GM19238 (cell line): ENCODE data around the gene CEP120.
"Not testable (repeated sequence)": the region's sequence is repeated elsewhere in the genome, so short reads cannot be mapped to it uniquely, and the experiment has no call there.

ENCODE experiments used
- DNase-seq: peaks from one replicate; pipeline ENCODE4 v3.0.0; 2011; ENCODE audit warnings: low spot score; ENCODE audit not compliant: insufficient read length

Gene CEP120

GRCh38 chr5:123423278-123424149 lies at the start of gene CEP120:
Gene CEP120 (minus strand): TSS chr5:123423403. CDS start chr5:123422998, 405 bp downstream.
- DNase-seq: peak; percentile 89

DNA sequence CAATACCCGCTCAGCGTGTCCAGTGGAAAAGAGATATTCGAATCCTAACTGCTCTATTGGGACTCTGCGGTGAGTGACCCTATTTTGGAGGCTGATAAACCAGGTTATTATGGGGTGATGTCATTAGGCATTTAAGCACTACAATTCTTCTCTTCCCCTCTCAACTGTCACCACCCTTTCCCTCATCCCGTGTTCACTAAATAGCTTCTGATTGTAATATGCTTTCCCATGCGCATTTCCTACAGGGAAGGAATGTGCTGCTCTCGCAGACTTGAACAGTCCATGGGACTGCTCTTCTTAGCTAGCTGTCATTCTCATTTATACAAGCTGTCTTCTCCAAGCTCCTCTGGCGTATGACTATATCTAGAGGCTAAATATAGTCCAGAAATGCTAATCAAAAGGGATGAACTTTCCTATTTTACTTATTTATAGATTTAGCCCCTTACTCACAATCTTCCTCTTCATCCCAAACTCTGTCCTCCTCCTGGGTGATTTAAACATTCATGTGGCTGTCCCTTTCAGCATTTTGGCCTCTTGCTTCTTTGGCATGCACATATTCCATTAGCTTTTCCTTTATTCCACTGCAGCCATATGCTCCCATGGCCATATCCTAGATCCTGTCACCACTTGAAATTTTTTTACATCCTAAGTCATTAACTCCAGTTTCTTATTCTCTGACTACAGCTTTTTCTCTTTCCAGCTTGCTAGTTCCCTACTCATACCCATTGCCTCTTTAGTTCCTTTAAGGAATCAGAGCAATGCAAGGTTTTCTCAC lies 49.1 kb upstream of the CEP120 start:
- DNase-seq: no peak

- no peak for DNase-seq
Measured at GRCh38 chr5:123471385-123471784, 48.2 kb upstream of the CEP120 start.

- not testable (repeated sequence) for DNase-seq
Measured at GRCh38 chr5:123466839-123467238, 43.6 kb upstream of the CEP120 start.

DNA sequence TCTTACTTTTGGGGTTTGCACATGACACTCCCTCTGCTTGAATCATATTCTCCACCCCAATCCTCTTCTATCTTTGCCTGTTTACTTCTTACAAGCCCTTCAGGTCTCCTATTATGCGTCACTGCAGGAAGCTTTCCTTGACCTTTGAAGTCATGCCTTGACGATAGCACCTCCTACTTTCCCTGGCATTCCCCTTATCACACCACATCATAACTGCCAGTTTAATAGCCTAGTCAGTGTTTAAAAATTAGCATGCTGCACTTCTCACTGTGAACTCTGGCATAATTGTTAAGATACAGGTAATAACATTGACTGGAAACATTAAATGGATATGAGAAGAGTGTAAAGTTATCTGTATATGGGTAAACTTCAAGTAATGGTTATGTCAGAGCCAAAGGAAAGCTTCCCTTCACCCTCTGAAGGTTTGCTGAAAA lies 37.1 kb upstream of the CEP120 start:
- no peak for DNase-seq

GRCh38 chr5:123458994-123459393 lies 35.8 kb upstream of the CEP120 start:
- not testable (repeated sequence) for DNase-seq

- DNase-seq: no peak
Measured at GRCh38 chr5:123456242-123456641, 33.0 kb upstream of the CEP120 start.

- no peak for DNase-seq
Measured at GRCh38 chr5:123455640-123456039, 32.4 kb upstream of the CEP120 start.

DNA sequence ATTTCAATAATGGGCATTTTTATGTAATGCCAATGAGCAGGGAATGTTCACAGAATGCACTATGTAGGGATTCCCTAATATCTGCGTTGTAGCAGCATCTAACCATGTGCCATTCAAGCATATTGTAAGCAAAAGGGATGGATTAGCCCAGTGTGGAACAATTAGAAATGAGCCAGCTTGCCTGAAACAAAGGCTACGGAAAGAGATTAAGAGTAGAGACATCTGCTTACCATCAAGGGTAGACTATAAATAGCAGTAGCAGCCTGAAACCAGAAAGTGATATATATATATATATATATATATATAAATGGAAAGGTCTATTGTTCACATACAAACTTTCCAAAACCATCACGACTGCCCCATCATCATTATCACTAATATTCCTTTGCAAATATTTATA lies 31.9 kb upstream of the CEP120 start:
- DNase-seq: no peak

DNA sequence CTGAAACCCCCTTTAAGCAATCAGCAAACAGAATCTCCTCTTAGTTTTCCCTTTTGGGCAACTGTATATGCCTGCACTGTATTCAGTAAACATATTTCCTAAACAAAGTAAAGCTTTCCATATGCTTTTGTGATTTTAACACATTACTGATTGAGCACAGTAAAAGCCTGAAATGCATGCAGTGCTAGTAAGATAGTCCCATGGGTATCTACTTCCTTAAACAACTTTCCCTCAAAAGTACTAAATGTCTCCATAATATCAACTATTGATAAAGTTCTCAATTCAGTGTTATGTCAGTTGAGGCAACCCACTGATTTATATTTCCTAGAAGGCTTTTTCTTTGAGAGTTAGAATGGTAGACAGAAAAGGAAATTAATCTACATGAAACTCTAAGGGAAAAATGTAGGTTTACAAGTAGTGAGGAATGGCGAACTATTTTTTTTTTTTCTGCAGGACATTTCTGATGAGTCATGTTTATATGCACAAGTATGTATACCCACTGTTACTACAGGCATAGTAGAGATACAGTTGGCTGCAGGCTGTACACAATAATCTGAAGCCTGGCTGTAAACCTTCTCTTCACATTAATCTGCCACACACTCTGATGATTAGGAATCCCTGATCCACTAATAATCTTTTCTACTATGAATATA lies 31.2 kb upstream of the CEP120 start:
- no peak for DNase-seq

DNA sequence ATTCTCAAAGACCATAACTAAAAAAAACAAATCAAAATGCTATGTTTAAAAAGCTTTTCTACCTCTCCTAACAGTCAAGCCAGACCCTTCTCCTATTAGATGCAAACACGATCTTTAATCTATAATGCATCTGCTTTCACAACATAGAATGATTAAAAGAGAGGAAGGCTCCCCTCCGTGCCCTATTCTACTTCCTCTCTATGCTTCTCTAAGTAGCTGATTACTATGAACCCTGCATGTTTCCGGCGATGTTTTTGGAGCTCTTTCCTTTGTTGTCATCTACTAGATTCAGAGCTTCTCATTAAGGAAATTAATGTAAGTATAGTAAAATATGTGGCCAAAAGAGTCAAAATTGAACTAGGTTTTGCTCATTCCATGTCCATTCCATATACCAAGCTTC lies 29.2 kb upstream of the CEP120 start:
- no peak for DNase-seq

DNA sequence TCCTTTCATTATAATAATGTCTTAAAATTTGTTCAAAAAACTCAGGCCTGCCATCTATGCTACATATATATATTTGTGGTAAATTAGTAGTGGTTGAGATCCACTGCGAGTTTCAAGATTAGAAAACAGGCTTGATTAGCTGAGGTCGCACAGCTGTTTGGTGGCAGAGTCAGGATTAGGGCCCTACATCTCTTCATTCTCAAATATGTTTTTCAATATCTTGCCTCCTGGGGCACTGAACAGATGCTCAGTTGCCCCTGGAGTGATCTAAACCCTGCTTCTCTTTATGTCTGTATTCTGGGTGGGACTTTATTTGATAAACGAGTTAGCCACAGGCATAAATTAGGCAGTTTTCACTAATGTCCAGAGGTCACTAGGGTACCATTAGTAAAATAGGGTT lies 27.8 kb upstream of the CEP120 start:
- DNase-seq: no peak

- no peak for DNase-seq
Measured at GRCh38 chr5:123450640-123451039, 27.4 kb upstream of the CEP120 start.

DNA sequence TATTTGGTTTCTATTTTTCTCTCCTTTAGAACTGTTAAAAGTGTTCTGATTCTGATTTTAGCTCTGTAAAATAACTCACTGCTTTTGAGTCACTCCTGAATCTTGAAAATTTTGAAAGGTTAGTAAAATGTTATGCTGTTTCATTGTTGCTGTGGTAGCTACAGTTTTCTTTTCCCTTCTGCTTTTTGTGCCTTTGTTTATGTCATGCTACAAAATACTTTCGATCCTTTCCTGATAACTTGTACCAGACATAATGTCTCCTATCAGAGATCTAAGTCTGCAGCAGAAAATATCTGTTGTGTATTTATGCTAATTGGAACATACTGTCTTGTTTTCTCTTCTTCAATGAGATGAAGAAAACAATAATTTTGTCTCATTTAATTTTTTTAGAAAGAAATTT lies 26.9 kb upstream of the CEP120 start:
- DNase-seq: no peak

GRCh38 chr5:123449424-123449974 lies 26.3 kb upstream of the CEP120 start:
- DNase-seq: no peak

DNA sequence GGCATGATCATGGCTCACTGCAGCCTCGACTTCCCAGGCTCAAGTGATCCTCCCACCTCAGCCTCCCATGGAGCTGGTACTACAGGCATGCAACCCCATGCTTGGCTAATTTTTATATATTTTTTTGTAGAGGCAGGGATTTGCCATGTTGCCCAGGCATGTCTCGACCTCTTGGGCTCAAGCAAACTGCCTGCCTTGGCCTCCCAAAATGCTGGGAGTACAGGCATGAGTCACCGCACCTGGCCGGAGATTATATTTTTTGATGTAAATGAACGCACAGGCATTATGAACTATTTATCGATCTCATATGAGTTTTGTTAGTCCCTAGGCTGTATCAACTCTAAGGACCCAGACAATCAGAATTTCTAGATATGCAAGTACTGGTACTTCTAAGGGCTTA lies 25.5 kb upstream of the CEP120 start:
- no peak for DNase-seq

DNA sequence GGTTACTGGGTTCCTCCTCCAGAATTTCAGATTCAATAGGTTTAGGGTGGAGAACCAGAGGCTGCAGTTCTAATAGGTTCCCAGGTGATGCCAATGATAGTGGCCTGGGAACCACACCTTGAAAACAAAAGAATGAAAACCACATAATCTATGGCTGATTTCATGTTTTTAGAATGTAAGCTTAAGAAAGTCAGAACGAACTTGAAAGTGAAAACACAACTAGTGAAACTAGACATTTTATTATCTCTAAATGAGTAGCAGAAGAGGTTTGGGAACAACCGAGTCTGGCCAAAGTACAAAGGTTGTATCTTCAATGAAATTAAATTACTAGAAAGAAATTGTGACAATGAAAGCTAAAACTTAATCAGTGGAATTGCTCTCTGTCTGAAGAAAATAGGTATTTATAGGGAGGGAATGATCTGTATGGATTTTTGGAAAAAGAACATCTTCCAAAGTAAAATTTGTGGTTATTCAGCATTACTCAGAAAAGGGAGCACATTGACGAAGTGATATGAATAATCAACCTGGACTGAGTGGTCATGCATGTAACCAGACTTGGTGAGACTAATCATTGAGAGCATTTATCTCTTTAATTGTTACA lies 24.9 kb upstream of the CEP120 start:
- no peak for DNase-seq

DNA sequence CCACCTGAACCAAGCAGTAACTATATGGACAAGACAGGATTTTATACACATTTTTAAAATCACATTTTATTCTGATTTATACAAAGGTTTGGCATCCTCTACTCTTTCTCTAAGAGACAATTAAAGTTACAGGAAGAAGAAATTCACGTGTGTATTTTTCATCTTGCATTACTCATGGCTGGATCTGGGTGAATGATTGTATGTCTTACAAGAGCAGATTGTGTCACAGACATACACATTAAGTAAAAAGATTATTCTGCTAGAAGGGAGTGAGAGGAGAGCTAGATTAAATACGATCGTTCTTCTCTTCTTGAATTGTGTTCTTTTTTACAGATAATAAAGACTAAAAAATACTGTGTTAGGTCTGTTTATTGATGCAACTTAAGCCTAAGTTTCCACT lies 20.8 kb upstream of the CEP120 start:
- DNase-seq: no peak

DNA sequence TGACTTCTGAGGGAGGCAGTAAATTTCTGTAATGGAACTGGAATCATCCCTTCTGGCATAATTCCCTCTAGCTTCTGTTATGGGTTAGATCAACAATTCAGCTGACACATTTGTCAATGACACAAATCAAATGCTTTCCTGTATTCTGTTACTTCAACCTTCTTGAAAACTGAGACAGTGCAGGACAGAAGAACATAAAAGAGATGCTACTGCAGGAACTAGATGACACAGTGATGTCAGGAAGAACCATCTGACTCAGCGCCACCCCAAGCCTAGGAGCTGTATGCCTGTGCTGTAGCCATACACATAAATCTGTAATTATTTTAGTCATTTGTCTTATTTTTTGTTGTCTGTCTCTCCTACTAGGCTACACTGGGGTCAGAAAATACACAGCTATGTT lies 18.2 kb upstream of the CEP120 start:
- DNase-seq: no peak

- no peak for DNase-seq
Measured at GRCh38 chr5:123440456-123441181, 17.4 kb upstream of the CEP120 start.

GRCh38 chr5:123439709-123440108 lies 16.5 kb upstream of the CEP120 start:
- no peak for DNase-seq
